Loucy (cell line): ENCODE data around the gene TLR4.

Source experiments
- EZH2phosphoT487 ChIP-seq: fragments of 200-600 bp; IDR thresholded peaks from 2 replicates; pipeline ENCODE4 v1.6.1; 2018; ENCODE audit warnings: antibody characterized with exemption, mild to moderate bottlenecking, moderate library complexity, borderline replicate concordance
- TF ChIP-seq, protein P1 (sequence below): fragments of 200-600 bp; sonication (generic); conservative IDR thresholded peaks from 2 replicates; pipeline ENCODE4 v1.5.1; 2014; ENCODE audit warnings: mild to moderate bottlenecking, antibody characterized with exemption, low read length

DNA sequence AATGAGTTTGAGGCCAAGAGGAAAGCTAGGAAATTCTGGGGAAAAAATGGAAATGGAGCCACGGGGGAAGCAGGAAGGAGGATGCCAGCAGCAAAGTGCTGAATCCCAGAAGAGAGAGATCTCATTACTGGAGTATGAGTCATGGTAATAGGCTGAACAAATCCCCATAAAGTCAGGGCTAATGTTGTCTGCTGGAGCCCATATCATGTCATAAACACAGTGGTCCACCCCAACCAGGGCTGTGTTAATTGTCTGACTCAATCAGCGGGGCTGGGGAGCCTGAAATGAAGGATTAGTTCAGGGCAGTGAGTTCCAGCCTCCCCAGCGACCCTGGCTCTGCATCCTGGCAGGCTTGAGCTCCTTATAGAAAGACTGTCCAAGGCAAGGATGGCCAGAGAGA lies 68.8 kb downstream of the TLR4 start:
- TF ChIP-seq, protein P1, sequence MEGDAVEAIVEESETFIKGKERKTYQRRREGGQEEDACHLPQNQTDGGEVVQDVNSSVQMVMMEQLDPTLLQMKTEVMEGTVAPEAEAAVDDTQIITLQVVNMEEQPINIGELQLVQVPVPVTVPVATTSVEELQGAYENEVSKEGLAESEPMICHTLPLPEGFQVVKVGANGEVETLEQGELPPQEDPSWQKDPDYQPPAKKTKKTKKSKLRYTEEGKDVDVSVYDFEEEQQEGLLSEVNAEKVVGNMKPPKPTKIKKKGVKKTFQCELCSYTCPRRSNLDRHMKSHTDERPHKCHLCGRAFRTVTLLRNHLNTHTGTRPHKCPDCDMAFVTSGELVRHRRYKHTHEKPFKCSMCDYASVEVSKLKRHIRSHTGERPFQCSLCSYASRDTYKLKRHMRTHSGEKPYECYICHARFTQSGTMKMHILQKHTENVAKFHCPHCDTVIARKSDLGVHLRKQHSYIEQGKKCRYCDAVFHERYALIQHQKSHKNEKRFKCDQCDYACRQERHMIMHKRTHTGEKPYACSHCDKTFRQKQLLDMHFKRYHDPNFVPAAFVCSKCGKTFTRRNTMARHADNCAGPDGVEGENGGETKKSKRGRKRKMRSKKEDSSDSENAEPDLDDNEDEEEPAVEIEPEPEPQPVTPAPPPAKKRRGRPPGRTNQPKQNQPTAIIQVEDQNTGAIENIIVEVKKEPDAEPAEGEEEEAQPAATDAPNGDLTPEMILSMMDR, result no peak
- no peak for TF ChIP-seq EZH2phosphoT487
